ENCODE results near the gene RGS7. TPM values are rescaled to one million over a fixed set of nuclear protein-coding genes. Genes with fewer than 3 reads are reported as not detected.

The RGS7 gene
- total and polyA plus RNA-seq, 10 of the 15 experiments (the other 5 are each of a cell fraction or from before 2014, with no cell fraction given): not detected

DNA sequence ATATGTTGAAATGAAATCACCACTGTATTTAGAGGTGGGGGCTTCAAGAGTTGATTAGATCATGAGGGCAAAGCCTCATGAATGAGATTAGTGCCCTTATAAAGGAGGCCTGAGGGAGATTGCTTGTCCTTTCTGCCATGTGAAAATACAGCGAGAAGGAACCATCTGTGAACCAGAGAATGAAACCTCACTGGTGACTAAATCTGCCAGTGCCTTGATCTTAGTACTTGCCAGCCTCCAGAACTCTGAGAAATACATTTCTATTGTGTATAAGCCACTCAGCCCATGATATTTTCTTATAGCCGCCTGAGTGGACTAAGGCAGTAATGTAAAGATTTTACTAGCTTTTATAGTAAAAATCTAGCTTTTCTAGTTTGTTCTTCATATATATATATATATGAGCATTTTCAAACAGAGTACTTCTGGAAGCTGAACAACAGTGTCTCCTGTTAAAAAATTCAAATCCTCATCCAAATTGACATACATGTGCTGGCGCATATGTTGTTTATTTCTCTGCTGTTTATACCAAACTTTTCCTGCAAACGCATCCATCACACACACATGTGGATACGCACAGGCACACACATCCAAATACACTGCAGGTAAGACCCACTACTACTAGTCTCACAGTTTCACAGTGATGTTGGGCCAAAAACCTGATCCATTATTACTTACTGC lies 213.1 kb downstream of the RGS7 start:
- RAD21 ChIA-PET (ENCODE audit: unreplicated experiment): no interaction called here

More for the DNA sequence above, 213.1 kb downstream of the RGS7 start:
- ChIA-PET POLR2A (no interaction called here), SMC1A (ENCODE audit: uncharacterized antibody, unreplicated experiment) (no interaction called here), CTCF (no interaction called here)
- H3K9me3 ChIP-seq (replicated peaks; ENCODE audit: control insufficient read depth, insufficient read depth, low read length): no peaks in the 10 kb centered on the region
- no peak for FAIRE-seq
- in situ Hi-C loops (cut with MboI) (no loop called here), intact Hi-C loops (cut with micrococcal nuclease; ENCODE audit: unreplicated experiment) (no loop called here)
- H3K4me1 ChIP-seq (ENCODE audit: control insufficient read depth, insufficient read depth, low read length): no peaks in the 10 kb centered on the region
- DNase-seq (ENCODE audit: low read depth, low spot score): no peak
- H3K27me3 ChIP-seq (replicated peaks in 1 of 2; ENCODE audit: control insufficient read depth in 2 of 2, insufficient read depth in 2 of 2, low read length in 1 of 2): no peaks in the 10 kb centered on the region
- WGBS (ENCODE audit: insufficient coverage, insufficient replicate concordance, low lambda C conversion rate, missing lambda C conversion rate): 45% methylated on average over 5 of the region's 5 CpGs
- no peak overlapping the region for H2AFZ ChIP-seq (ENCODE audit: control insufficient read depth, low read depth, low read length)
- H3K27ac ChIP-seq (ENCODE audit: control insufficient read depth, insufficient read depth): no peak overlapping the region
- H3K9ac ChIP-seq (ENCODE audit: control insufficient read depth, insufficient read depth, low read length): no peak overlapping the region
- no peak overlapping the region for H3K4me2 ChIP-seq (ENCODE audit: control insufficient read depth, insufficient read depth)
- TF ChIP-seq MEF2B (IDR thresholded peaks at IDR 0.05; ENCODE audit: partially characterized antibody, poor library complexity, severe bottlenecking) (no peak), RBBP5 (conservative IDR thresholded peaks at IDR 0.05) (no peak), JUNB (IDR thresholded peaks at IDR 0.05) (no peak), FOS (IDR thresholded peaks at IDR 0.05; ENCODE audit: borderline replicate concordance, extremely low read depth, insufficient read length) (no peak), LARP7 (IDR thresholded peaks at IDR 0.05) (no peak), GATAD2B (conservative IDR thresholded peaks at IDR 0.05; ENCODE audit: low read depth) (no peak), IKZF2 (IDR thresholded peaks at IDR 0.05) (no peak), BRCA1 (IDR thresholded peaks at IDR 0.05; ENCODE audit: low read depth, low read length) (no peak), ELK1 (IDR thresholded peaks at IDR 0.05; ENCODE audit: low read depth, low read length) (no peak), IRF5 (IDR thresholded peaks at IDR 0.05; ENCODE audit: borderline replicate concordance) (no peak), TBL1XR1 (IDR thresholded peaks at IDR 0.05; ENCODE audit: low read depth, low read length) (no peak), POLR2AphosphoS2 (IDR thresholded peaks at IDR 0.05; ENCODE audit: low read depth, low read length) (no peak), SUZ12 (IDR thresholded peaks at IDR 0.05; ENCODE audit: unreplicated experiment) (no peak), MXI1 (IDR thresholded peaks at IDR 0.05; ENCODE audit: low read depth, low read length) (no peak), SREBF1 (IDR thresholded peaks at IDR 0.05; ENCODE audit: low read length) (no peak), ZZZ3 (IDR thresholded peaks at IDR 0.05; ENCODE audit: control insufficient read depth, insufficient read length, low read depth) (no peak), CHD2 (IDR thresholded peaks at IDR 0.05; ENCODE audit: borderline replicate concordance, low read depth, low read length) (no peak)
- TF ChIP-seq, protein P1, sequence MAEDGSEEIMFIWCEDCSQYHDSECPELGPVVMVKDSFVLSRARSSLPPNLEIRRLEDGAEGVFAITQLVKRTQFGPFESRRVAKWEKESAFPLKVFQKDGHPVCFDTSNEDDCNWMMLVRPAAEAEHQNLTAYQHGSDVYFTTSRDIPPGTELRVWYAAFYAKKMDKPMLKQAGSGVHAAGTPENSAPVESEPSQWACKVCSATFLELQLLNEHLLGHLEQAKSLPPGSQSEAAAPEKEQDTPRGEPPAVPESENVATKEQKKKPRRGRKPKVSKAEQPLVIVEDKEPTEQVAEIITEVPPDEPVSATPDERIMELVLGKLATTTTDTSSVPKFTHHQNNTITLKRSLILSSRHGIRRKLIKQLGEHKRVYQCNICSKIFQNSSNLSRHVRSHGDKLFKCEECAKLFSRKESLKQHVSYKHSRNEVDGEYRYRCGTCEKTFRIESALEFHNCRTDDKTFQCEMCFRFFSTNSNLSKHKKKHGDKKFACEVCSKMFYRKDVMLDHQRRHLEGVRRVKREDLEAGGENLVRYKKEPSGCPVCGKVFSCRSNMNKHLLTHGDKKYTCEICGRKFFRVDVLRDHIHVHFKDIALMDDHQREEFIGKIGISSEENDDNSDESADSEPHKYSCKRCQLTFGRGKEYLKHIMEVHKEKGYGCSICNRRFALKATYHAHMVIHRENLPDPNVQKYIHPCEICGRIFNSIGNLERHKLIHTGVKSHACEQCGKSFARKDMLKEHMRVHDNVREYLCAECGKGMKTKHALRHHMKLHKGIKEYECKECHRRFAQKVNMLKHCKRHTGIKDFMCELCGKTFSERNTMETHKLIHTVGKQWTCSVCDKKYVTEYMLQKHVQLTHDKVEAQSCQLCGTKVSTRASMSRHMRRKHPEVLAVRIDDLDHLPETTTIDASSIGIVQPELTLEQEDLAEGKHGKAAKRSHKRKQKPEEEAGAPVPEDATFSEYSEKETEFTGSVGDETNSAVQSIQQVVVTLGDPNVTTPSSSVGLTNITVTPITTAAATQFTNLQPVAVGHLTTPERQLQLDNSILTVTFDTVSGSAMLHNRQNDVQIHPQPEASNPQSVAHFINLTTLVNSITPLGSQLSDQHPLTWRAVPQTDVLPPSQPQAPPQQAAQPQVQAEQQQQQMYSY (CRISPR knock-in tag; IDR thresholded peaks at IDR 0.05): no peak
- TF ChIP-seq, protein P2, sequence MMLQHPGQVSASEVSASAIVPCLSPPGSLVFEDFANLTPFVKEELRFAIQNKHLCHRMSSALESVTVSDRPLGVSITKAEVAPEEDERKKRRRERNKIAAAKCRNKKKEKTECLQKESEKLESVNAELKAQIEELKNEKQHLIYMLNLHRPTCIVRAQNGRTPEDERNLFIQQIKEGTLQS (IDR thresholded peaks at IDR 0.05; ENCODE audit: borderline replicate concordance, extremely low read depth, low read depth, low read length): no peak
- H3K4me3 ChIP-seq: no peak overlapping the region
- no TSS peak for BruUV-seq (replicated peaks)
- H3K79me2 ChIP-seq (ENCODE audit: control insufficient read depth, insufficient read depth, low read length): no peaks in the 10 kb centered on the region
- H3K36me3 ChIP-seq (ENCODE audit: control insufficient read depth in 2 of 2, insufficient read depth in 2 of 2, low read length in 1 of 2): no peaks in the 10 kb centered on the region
- no peaks in the 10 kb centered on the region for H4K20me1 ChIP-seq (ENCODE audit: control insufficient read depth, insufficient read depth)
- no peak for ATAC-seq

All from GM12878 (cell line).